ENCODE measurements around the gene SLC7A1. TPM values are rescaled to one million over a fixed set of nuclear protein-coding genes. Genes with fewer than 3 reads are reported as not detected.

The SLC7A1 gene
- total and polyA plus RNA-seq, 7 donors, result 2.4 to 25.6 (median 15.0) TPM

- TF ChIP-seq POLR2A (IDR thresholded peaks at IDR 0.05) (no peak), POLR2AphosphoS5 (IDR thresholded peaks at IDR 0.05) (no peak), EP300 (IDR thresholded peaks at IDR 0.05) (no peak)
- TF ChIP-seq, protein P1, sequence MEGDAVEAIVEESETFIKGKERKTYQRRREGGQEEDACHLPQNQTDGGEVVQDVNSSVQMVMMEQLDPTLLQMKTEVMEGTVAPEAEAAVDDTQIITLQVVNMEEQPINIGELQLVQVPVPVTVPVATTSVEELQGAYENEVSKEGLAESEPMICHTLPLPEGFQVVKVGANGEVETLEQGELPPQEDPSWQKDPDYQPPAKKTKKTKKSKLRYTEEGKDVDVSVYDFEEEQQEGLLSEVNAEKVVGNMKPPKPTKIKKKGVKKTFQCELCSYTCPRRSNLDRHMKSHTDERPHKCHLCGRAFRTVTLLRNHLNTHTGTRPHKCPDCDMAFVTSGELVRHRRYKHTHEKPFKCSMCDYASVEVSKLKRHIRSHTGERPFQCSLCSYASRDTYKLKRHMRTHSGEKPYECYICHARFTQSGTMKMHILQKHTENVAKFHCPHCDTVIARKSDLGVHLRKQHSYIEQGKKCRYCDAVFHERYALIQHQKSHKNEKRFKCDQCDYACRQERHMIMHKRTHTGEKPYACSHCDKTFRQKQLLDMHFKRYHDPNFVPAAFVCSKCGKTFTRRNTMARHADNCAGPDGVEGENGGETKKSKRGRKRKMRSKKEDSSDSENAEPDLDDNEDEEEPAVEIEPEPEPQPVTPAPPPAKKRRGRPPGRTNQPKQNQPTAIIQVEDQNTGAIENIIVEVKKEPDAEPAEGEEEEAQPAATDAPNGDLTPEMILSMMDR (IDR thresholded peaks at IDR 0.05), result no peak
- H3K4me1 ChIP-seq, result peaks cover 0 to 43% (median 23%) of the 10 kb centered on the region in 4 donors
- no peaks in the 10 kb centered on the region for H3K9me3 ChIP-seq
- no peak for DNase-seq
- intact Hi-C loops (cut with DNase I), result no loop called here
- no peak overlapping the region for H3K27ac ChIP-seq
- 21 to 71% methylated on average over 9 of the region's 9 CpGs for WGBS, 2 donors
- no peak overlapping the region for H3K4me3 ChIP-seq
- no peaks in the 10 kb centered on the region for H3K36me3 ChIP-seq
- no peaks in the 10 kb centered on the region for H3K27me3 ChIP-seq
These were observed 28.1 kb downstream of the SLC7A1 start for GRCh38 chr13:29567411-29567810.

DNA sequence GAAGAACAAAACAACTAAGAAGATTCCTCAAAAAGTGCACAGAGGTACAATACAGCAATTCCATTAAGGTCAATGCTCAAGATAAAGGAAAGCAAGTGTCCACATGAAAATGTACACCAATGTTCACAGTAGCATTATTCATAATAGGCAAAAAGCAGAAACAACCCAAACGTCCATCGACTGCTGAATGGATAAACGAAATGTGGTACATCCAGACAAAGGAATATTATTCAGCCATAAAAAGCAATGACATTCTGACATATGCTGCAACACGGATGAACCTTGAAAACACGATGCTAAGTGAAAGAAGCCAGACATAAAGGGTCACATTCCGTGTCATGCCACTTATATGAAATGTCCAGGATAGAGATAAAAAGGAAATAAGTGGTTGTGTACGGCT lies 29.3 kb downstream of the SLC7A1 start:
- H3K36me3 ChIP-seq, result no peaks in the 10 kb centered on the region
- TF ChIP-seq EP300 (IDR thresholded peaks at IDR 0.05), result no peak
- no peak for TF ChIP-seq POLR2A (IDR thresholded peaks at IDR 0.05)
- TF ChIP-seq, protein P1 (IDR thresholded peaks at IDR 0.05), result no peak
- TF ChIP-seq POLR2AphosphoS5 (IDR thresholded peaks at IDR 0.05), result no peak
- peaks cover 0 to 38% (median 23%) of the 10 kb centered on the region in 4 donors for H3K4me1 ChIP-seq
- DNase-seq, result no peak
- intact Hi-C loops (cut with DNase I), result no loop called here
- no peaks in the 10 kb centered on the region for H3K27me3 ChIP-seq
- 96% methylated on average over 7 of the region's 7 CpGs for WGBS, 2 donors
- H3K4me3 ChIP-seq, result no peak overlapping the region
- H3K9me3 ChIP-seq, result no peaks in the 10 kb centered on the region
- no peak overlapping the region for H3K27ac ChIP-seq

DNA sequence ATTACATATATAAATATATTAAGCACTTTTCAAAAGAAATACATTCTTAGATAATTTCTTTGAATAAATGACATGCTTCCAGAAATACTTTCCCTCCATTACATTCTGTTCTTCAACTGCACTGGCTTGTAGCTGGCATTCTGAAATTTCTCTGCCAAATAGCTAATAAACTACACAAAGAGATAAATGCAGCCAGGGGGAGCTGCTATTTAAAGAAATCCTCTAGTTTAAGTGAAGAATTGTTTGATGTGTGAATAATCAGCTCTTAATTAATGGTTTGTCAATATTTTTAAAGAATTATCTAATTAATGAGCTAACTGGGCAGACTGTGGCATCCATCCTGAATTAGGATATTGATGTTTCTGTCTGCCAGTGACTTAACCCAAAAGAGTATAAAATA lies 30.7 kb downstream of the SLC7A1 start:
- no peaks in the 10 kb centered on the region for H3K36me3 ChIP-seq
- H3K4me1 ChIP-seq, result peaks cover 0 to 32% (median 20%) of the 10 kb centered on the region in 4 donors
- peak overlapping the region in 1 of 4 donors; percentile 3 for H3K27ac ChIP-seq
- no peak overlapping the region for H3K4me3 ChIP-seq
- no peaks in the 10 kb centered on the region for H3K9me3 ChIP-seq
- no peak for DNase-seq
- TF ChIP-seq POLR2A (IDR thresholded peaks at IDR 0.05) (no peak), EP300 (IDR thresholded peaks at IDR 0.05) (no peak), POLR2AphosphoS5 (IDR thresholded peaks at IDR 0.05) (no peak)
- TF ChIP-seq, protein P1 (IDR thresholded peaks at IDR 0.05), result no peak
- no peaks in the 10 kb centered on the region for H3K27me3 ChIP-seq
- intact Hi-C loops (cut with DNase I), result no loop called here

GRCh38 chr13:29564373-29564772 lies 31.1 kb downstream of the SLC7A1 start:
- H3K27me3 ChIP-seq, result no peaks in the 10 kb centered on the region
- H3K4me3 ChIP-seq, result no peak overlapping the region
- intact Hi-C loops (cut with DNase I), result no loop called here
- no peak for TF ChIP-seq POLR2A (IDR thresholded peaks at IDR 0.05)
- TF ChIP-seq POLR2AphosphoS5 (IDR thresholded peaks at IDR 0.05), result no peak
- no peak for TF ChIP-seq EP300 (IDR thresholded peaks at IDR 0.05)
- TF ChIP-seq, protein P1 (IDR thresholded peaks at IDR 0.05), result no peak
- no peak for DNase-seq
- H3K4me1 ChIP-seq, result peaks cover 0 to 28% (median 15%) of the 10 kb centered on the region in 4 donors
- H3K27ac ChIP-seq, result no peak overlapping the region
- no peaks in the 10 kb centered on the region for H3K9me3 ChIP-seq
- H3K36me3 ChIP-seq, result no peaks in the 10 kb centered on the region
- 93 to 94% methylated on average over 5 of the region's 5 CpGs for WGBS, 2 donors

DNA sequence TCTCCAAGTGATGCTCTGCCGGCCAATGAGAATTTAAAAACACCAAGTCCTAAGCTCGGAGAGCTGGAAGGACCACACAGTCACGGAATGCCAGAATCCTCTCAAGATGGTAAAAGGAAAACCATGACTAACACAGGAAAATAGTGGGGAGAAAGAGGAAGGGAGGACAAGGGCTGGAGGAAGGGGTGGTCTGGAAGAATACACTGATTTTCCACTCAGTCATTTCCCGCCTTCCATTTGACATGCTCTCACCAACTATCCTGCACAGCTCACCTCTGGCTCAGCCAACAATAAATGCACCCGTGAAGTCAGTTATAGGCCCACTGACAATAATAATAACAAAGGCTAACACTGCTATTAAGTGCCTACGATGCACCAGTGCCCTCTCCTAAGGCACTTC lies 31.5 kb downstream of the SLC7A1 start:
- no peak for TF ChIP-seq EP300 (IDR thresholded peaks at IDR 0.05)
- TF ChIP-seq, protein P1 (IDR thresholded peaks at IDR 0.05), result no peak
- TF ChIP-seq POLR2AphosphoS5 (IDR thresholded peaks at IDR 0.05), result no peak
- TF ChIP-seq POLR2A (IDR thresholded peaks at IDR 0.05), result no peak
- DNase-seq, result no peak
- no peak overlapping the region for H3K27ac ChIP-seq
- H3K9me3 ChIP-seq, result no peaks in the 10 kb centered on the region
- intact Hi-C loops (cut with DNase I), result no loop called here
- H3K4me3 ChIP-seq, result no peak overlapping the region
- no peaks in the 10 kb centered on the region for H3K27me3 ChIP-seq
- no peaks in the 10 kb centered on the region for H3K36me3 ChIP-seq
- peaks cover 0 to 25% (median 12%) of the 10 kb centered on the region in 4 donors for H3K4me1 ChIP-seq
- WGBS, 2 donors, result 86 to 90% methylated on average over 6 of the region's 6 CpGs

Data from sigmoid colon (tissue), 7 donors.